ENCODE data around the gene RASSF1.

The RASSF1 gene

GRCh38 chr3:50341996-50342650 is 1.5 kb upstream of the RASSF1 start:
- no peak for DNase-seq

GRCh38 chr3:50341537-50341936 is 901 bp upstream of the RASSF1 start:
- DNase-seq: no peak

GRCh38 chr3:50340147-50340447 is 539 bp downstream of the RASSF1 start:
- peak; percentile 60 for DNase-seq

GRCh38 chr3:50339485-50340146 is 1.0 kb downstream of the RASSF1 start:
- no peak for DNase-seq

GRCh38 chr3:50338965-50339364 is 1.7 kb downstream of the RASSF1 start:
- DNase-seq: peak; percentile 78

GRCh38 chr3:50337175-50337861 is 3.3 kb downstream of the RASSF1 start:
- DNase-seq: peak; percentile 99

GRCh38 chr3:50336452-50337174 is 4.0 kb downstream of the RASSF1 start:
- no peak for DNase-seq

GRCh38 chr3:50334339-50335075 is 6.1 kb downstream of the RASSF1 start:
- no peak for DNase-seq

GRCh38 chr3:50333744-50334328 is 6.8 kb downstream of the RASSF1 start:
- DNase-seq: no peak

- DNase-seq: no peak
Measured at GRCh38 chr3:50331364-50331907, 9.2 kb downstream of the RASSF1 start.

GRCh38 chr3:50330330-50330729 is 10.3 kb downstream of the RASSF1 start:
- DNase-seq: no peak

GRCh38 chr3:50327943-50328691 is 12.5 kb downstream of the RASSF1 start, which contains the start of gene TUSC2:
TSS of gene TUSC2 (minus strand) at chr3:50328223. CDS start at chr3:50328099, 124 bp downstream.
- peak; percentile 99 for DNase-seq

GRCh38 chr3:50327129-50327528 is 13.5 kb downstream of the RASSF1 start:
- DNase-seq: no peak

GRCh38 chr3:50326182-50326541 is 14.5 kb downstream of the RASSF1 start:
- DNase-seq: no peak

GRCh38 chr3:50325497-50326181 is 15.0 kb downstream of the RASSF1 start:
- no peak for DNase-seq

GRCh38 chr3:50325113-50325480 is 15.5 kb downstream of the RASSF1 start:
- peak; percentile 58 for DNase-seq

GRCh38 chr3:50324351-50325112 is 16.1 kb downstream of the RASSF1 start:
- peak; percentile 84 for DNase-seq

- no peak for DNase-seq
Measured at GRCh38 chr3:50323614-50324199, 16.9 kb downstream of the RASSF1 start.

GRCh38 chr3:50323092-50323600 is 17.5 kb downstream of the RASSF1 start:
- DNase-seq: no peak

All from hematopoietic multipotent progenitor cell treated with erythropoietin and hydrocortisone succinate and interleukin-3 and kit ligand, for 6 days (in vitro differentiated cells).